Dermis microvascular lymphatic vessel endothelial cell (primary cell): Measurements from ENCODE around the gene TFPI2. TPM values are rescaled to one million over a fixed set of nuclear protein-coding genes. Genes with fewer than 3 reads are reported as not detected.
"Not testable (repeated sequence)": the region's sequence is repeated elsewhere in the genome, so short reads cannot be mapped to it uniquely, and the experiment has no call there.

Experiments used
- DNase-seq, 2 donors: peaks; one replicate each; pipeline versions ENCODE4 v3.0.0 to v3.0.0-alpha.2; 2010; ENCODE audit warnings: low read depth in 2 of 2
- total RNA-seq: library from RNA; depleted of rRNA; stranded (reverse); fragments of >200 nt; gene quantifications from 2 replicates; pipeline ENCODE4 v1.2.1, GENCODE V29; 2014

TFPI2 gene
- total RNA-seq = 60.8 and 290 TPM in 2 replicates

- DNase-seq = peak; percentile 26 to 77
Observed at GRCh38 chr7:93890464-93891068, at the start of gene TFPI2. Gene TFPI2 (minus strand): TSS chr7:93890753. CDS start chr7:93890678, 75 bp downstream.

GRCh38 chr7:93938293-93938692 is 47.7 kb upstream of the TFPI2 start:
- DNase-seq = peak in 1 of 2 donors; percentile 58

- DNase-seq = no peak
Observed at GRCh38 chr7:93937818-93938217, 47.3 kb upstream of the TFPI2 start.

DNA sequence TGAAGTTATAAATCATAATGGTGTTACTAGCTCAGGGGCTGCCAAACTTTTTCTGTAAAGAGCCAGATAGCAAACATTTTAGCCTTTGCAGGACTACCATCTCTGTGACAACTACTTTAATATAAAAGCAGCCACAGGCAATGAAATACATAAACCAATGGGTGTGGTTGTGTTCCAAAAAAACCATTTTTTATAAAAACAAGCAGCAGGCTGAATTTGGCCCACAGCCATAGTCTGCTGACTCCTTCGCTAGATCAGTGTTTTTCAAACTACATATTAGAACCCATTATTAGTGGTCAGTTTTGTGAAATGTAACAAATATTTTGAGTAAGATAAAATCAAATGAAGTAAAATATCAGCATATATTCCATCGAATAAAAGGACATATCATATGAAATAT is 44.5 kb upstream of the TFPI2 start:
- peak in 1 of 2 donors; percentile 74 for DNase-seq

- no peak for DNase-seq
Observed at GRCh38 chr7:93933156-93933555, 42.6 kb upstream of the TFPI2 start.

- no peak for DNase-seq
Observed at GRCh38 chr7:93931655-93932054, 41.1 kb upstream of the TFPI2 start.

DNA sequence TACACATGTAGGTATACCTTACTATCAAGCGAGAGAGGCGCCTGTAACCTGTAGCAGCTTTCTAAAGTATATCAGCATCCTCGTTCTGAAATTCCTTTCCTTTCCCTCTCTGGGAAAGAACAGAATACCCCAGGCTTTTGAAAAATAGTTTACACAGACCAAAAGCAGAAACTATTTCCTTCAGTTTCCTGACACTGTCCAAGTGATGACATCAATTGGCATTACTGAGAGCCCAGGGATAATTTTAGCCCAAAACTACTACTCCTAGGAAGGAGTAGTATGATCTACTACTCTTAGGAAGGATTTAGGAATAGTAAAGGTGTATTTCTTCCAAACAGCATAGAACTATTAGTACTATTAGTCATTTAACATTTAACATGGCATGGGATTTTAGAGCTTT is 37.0 kb upstream of the TFPI2 start:
- DNase-seq = no peak

DNA sequence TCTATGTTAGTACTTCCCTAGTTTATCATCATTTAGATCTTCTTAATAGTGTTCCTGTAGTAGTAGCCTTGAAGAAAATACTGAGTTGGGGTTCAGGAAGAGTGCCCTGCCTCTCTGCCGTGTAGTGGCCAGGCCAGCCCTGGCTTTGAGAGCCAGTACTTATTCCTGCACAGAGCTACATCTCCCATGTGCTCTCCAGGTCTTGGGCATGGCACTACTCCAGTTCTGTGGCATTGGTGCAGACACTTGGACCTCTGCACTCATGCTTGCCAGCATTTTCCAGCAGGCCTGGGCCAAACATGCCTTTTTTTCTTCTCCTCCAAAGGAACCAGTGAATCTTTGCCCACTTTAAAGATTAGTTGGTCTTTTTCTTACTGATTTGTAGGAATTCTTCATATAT is 36.2 kb upstream of the TFPI2 start:
- no peak for DNase-seq

DNA sequence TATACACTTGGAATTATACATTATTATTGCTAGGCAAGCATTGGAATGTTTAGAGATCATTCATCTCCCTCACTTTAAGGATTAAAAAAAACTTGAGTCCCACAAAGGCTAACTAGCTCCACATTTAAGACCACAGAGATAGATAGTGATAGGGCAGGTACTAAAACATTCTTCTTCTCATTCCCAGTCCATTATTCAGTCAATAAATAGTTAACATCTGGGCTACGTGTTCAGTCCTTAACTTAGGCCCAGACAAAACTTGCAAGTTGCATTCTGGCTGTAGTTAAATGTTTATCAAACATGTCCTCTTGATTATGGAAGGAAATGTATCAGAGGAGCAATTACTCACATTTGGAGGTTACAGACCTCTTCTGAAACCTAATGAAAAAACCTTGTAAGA is 33.4 kb upstream of the TFPI2 start:
- DNase-seq = peak in 1 of 2 donors; percentile 40

- DNase-seq = peak in 1 of 2 donors; percentile 67
Observed at GRCh38 chr7:93923296-93923695, 32.7 kb upstream of the TFPI2 start.

DNA sequence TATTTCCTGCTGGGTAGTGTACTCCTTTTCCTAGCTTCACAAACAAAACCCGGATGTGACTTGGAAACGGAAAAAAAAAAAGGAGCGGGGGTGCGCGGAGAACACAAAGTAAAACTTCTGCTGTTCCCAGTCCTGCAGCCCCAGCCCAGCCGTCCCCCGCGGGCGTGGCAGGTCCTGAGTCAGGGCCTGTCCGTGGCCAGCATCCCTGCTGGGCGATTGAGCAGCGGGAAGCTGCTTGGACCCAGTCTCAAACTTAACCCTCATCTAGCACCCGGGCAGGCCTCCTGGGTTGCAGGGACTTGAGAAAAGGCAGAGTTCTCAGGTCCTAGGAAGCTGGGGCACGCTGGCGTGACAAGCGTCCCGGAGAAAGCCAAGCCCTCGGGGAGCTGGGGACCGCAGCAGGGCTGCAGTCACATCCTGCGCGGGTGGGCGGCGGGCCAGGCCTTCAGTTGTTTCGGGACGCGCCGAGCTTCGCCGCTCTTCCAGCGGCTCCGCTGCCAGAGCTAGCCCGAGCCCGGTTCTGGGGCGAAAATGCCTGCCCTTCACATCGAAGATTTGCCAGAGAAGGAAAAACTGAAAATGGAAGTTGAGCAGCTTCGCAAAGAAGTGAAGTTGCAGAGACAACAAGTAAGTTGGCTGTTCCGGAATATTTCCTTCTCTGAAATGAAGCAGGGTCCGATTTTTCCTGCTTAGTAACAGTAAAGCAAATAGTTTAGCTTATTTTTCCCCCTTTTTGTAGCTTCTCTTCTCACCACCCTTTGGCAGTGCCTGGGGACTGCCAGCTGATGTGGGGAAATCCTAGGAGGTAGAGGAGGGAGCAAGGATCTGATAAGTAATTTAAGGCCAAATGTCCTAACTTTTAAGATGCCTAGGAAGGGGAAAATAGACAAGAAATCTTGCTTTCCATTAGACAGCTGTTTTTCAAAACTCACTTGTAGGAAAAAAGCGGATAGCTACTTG is 31.3 kb upstream of the TFPI2 start, which contains the start of gene GNG11:
Gene GNG11 (plus strand): TSS at position 129 of the 960 bp plus-strand sequence. CDS start 403 bp downstream, at position 532.
- peak; percentile 78 to 90 for DNase-seq

- DNase-seq = no peak
Observed at GRCh38 chr7:93921186-93921585, 30.6 kb upstream of the TFPI2 start.

DNA sequence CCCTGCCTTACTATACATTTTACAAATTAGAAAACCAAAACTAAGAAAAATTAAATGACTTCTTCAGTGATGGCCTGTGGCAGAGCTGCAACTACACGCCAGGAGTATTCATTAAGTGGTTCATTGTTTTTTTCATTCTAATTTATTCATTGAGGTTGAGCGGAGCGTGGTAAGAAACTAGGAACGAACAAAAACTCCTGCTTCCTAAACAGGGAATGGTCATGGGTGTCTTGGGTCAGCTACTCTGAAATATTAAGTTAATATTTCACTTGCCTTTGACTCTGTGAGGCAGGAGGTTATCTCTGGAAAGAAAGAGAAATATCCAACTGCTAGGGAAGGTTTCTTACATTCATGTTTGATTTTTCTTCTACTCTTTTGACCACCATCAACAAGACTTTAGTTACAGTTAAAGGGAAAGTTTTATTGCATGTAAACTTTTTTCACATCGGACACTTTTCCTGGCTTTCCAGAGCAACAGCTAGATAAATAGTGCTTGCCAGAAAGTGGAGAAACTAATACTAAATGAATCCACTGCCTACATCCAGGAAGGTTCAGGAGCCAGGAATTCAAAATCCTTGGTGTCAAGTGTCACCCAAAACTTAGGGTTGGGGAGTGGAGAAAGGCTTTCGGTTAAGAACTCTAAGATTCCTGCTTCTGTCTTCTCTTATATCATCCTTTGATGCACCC is 30.1 kb upstream of the TFPI2 start:
- DNase-seq = no peak

- not testable (repeated sequence) for DNase-seq
Observed at GRCh38 chr7:93916315-93916714, 25.8 kb upstream of the TFPI2 start.

- DNase-seq = not testable (repeated sequence)
Observed at GRCh38 chr7:93915888-93916287, 25.3 kb upstream of the TFPI2 start.

GRCh38 chr7:93915206-93915842 is 24.8 kb upstream of the TFPI2 start:
- not testable (repeated sequence) for DNase-seq

GRCh38 chr7:93914581-93915066 is 24.1 kb upstream of the TFPI2 start:
- peak in 1 of 2 donors; percentile 75 for DNase-seq

- DNase-seq = peak; percentile 72 to 79
Observed at GRCh38 chr7:93913197-93913596, 22.6 kb upstream of the TFPI2 start.

GRCh38 chr7:93911661-93912060 is 21.1 kb upstream of the TFPI2 start:
- DNase-seq = not testable (repeated sequence)

DNA sequence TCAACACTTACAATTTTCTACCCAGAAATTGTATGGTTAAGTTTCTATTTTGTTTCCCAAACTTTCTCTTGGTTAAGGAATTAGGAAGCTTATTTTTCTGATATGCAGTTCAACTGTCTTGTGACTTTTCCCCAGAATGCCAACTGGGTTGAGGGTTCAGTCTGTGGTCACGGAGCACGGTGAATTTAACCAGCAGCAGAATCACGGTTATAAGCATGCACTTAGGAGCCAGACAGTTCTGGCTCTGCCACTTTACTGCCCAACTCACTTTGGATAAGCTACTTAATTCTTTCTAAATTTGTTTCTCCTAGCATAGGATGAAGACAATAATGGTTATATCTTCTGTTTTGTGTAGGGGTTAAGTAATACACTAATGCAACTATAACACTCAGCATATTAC is 20.7 kb upstream of the TFPI2 start:
- DNase-seq = not testable (repeated sequence)
